NCI-H146 treated with DMSO at 0.1 percent for 48 hours (cell line): ENCODE data around the gene MAP3K8.
"Not testable (repeated sequence)": the region's sequence is repeated elsewhere in the genome, so short reads cannot be mapped to it uniquely, and the experiment has no call there.

ENCODE experiments used
- DNase-seq: peaks from one replicate; lab custom pipeline; 2025; ENCODE audit not compliant: unreplicated experiment; lab: John Stamatoyannopoulos, UW

MAP3K8 gene

DNA sequence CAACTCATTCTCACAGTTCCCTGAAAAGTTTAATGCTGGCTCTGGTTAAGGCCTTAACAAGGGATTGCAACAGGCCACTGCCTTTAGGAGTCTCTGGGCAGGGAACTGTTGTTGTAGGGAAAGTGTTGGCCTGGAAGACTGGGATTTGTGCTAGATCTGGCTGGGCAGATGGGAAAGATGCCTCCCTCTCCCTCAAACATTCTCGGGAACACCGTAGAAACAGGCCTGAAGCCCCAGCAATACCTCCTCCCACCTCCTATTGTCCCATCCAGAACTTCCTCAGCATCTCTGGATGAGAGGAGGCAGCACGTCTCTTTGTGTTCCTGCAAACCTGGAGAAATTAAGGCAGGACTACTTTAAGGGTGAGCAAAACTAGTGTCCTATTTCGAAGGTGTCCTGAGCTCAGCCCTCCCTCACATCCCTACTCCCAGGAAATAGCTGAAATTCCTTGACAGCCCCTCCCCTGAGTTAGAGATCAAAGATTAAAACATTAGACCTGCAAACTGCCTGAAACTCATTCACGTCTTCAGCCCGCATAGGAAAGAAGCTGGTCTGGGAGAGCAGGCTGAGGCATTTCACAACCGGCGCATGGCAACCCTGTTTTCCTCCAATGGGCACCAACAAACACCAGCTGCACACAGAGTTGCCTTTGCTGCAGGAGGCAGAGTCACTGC, 10.9 kb upstream of the MAP3K8 start:
- no peak for DNase-seq

DNA sequence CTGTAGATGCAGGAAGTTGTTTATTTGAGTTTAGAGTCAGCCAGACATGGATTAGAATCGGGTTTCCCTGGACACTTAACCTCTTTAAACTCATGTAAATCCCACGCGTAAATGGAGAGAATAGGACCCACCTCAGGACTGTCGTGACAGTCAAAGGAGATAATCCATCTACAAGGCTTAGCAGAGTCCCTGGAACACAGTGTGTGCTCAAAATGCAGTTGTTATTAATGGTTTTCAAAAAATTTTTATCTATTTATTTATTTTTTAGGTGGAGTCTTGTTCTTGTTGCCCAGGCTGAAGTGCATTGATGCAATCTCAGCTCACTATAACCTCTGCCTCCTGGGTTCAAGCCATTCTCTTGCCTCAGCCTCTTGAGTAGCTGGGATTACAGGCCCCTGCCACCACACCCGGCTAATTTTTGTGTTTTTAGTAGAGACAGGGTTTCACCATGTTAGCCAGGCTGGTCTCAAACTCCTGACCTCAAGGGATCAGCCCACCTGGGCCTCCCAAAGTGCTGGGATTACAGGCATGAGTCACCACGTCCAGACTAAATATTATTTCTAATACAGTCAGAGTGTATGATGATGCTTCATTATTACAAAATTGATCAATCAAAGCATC, 10.2 kb upstream of the MAP3K8 start:
- DNase-seq: not testable (repeated sequence)

DNA sequence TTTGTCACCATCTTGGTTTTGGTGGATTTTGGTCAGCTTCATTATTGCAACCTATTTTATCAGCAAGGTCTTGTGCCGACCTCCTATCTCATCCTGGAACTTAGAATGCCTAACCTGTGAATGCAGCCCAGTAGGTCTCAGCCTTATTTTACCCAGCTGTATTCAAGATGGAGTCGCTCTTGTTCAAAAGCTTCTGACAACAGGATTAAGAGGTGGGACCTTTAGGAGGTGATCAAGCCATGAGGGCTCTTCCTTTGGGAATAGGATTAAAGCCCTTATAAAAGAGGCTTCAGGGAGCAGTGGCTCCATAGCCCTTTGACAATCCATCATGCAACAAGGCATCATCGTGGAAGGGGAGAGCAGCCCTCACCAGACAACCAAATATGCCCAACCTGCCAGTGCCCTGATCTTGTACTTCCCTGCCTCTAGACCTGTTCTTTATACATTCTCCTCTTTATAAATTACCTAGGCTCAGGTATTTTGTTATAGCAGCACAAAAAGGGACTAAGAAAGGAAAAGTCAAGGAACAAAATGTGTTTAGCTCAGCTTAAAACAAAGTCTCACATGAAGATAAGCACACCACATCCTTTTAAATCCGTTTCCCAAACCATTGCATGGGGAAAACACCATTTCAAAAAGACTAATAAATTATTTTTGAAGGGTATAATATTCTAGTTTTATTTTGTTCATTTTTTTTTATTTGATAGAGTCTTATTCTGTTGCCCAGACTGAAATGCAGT, 8.5 kb upstream of the MAP3K8 start:
- DNase-seq: no peak

DNA sequence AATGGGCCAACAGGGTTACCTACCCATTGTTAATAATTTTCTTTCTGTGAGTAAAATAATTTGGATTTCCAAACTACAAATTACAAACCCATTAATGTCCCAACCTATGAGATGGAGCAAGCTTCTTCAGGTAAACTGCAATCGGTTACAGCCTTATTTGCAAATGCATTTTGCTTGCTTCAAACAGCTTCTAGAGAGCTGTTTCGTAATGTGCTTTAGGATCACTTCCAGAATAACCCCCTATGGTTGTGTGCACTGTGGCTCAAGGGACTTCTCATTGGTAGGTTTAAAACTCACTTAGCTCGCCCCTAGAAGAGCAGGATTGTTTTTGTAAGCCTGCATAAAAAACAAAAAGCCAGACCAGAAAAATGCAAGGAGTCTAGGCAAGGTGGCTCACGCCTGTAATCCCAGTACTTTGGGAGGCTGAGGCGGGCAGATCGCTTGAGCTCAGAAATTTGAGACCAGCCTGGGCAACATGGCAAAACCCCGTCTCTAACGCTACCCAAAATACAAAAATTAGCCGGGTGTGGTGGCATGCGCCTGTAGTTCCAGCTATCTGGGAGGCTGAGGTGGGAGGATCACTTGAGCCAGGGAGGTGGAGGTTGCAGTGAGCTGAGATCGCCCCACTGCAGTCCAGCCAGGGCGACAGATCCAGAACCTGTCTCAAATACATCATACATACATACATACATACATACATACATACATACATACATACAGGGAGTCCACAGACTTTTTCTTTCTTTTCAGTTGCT, 3.3 kb upstream of the MAP3K8 start:
- no peak for DNase-seq

DNA sequence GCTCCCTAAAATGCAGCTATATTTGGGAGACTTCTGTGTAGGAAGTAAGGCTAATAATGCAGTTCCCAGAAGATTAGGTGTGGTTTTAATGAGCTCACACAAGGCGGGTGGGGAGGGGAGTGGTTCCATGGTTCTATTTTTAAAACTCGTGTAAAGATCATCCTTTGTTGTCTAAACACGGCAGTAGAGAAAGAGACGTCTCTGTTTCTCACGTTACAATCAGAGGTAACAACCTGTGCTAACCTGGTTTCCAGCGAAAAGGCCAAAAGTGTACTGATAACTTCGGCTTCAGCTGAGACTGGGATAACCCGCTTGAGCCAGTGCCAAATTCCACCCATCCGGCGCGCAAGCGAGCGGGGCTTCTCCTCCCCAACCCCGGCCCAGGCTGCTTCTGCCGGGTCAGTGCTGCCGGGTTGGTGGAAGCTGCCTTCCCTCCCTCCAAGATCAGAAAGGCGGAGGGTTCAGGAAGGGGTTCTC, 2.5 kb upstream of the MAP3K8 start:
- DNase-seq: no peak

DNA sequence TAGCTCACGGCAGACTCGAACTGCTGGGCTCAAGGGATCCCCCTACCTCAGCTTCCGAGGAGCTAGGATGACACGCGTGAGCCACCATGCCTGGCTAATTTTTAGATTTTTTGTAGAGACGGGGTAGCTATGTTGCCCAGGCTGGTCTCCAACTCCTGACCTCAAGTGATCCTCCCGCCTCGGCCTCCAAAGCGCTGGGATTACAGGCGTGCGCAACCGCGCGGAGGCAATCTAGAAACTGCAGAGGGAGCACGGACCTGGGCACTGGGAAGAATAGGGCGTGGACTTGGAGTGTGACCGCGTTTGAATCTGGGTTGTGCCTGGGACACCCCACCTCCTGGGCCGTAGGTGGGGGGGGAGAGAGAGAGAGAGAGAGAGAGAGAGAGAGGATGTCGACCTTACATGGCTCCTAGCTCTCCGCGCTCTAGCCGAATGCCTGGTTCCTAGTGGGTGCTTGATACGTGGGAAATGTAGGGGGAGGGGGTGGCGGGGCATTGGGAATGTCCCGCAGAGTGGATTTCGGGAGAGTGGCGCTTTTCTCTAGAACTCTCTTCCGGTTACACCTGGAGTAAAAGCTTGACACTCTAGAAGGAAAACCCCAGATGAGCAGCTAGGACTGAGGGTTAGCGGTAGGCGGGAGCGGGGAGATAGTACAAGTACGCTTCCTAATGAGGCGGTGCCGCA, 1.2 kb upstream of the MAP3K8 start:
- no peak for DNase-seq

DNA sequence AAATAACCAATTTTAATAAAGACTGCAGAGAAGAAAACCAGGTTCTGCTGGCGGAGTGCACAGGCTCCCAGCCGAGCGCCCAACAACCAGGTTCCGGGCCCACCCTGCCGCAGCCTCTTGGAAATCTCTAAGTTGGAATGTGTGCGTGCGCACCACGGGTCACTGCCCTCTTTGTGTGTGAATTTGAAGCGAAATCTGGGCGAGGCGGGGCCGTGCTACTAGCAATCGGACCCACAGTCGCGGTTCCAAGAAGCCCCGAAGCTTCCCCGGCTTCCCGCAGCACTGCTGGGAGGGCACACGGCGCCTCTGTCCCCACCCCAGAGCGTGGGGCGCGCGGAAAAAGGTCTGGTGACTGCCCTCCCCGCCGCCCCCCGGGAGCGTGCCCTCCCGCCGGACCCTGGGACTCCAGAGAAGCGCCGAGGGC, 666 bp upstream of the MAP3K8 start:
- no peak for DNase-seq

DNA sequence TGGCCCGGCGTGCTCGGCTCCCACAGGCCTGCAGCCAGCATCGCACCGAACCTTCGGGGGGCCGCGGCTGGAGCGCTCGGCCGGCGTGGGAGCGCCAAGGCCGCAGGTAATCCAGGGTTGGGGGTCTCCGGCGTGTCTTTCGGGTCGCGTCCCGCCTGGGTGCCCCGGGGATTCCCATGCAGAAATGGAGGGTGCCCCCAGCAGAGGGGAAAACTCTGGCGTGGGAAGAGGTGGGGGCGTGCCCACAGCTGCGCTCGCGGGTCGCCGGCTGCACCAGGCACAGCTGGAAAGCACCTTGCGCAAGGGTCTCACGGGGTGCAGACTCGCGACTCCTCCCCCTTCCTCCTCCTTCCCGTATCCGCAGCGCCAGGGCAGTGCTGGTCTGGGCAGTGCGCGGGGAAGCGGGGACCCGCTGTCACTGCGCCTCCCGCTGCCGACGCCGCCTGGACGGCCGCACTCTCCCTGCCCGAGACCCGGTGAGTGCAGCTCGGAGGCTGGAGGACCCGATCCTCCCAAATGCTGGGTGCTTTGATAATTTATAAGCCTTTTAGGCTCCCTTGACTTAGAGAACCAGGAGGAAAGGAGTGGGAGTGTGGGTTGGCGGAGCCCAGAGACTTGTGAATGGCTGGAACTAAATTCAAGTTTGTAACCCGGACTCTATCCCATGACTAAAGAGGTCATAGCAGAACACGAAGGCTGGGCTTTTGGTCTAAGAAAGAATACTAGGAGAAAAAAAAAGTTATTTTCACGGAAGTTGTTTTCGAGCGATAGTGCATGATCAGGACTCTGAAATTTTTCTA, 489 bp downstream of the MAP3K8 start:
- no peak for DNase-seq

DNA sequence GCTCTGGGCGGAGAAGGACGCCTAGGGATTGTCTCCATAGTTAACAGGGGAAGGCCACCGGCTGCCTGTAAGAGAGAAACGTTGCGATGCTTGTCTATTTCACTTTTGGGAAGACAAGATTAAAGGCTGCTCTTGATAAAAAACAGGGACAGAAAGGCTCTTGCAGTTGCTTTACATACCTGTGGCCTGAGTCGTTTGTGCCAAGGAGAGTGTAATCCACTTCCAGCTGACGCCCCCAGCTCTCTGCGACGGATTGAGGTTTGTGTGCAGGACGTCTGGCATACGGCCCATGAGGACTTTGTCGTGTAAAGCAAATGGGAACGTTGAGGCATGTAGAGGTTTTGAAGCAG, 1.1 kb downstream of the MAP3K8 start:
- no peak for DNase-seq

DNA sequence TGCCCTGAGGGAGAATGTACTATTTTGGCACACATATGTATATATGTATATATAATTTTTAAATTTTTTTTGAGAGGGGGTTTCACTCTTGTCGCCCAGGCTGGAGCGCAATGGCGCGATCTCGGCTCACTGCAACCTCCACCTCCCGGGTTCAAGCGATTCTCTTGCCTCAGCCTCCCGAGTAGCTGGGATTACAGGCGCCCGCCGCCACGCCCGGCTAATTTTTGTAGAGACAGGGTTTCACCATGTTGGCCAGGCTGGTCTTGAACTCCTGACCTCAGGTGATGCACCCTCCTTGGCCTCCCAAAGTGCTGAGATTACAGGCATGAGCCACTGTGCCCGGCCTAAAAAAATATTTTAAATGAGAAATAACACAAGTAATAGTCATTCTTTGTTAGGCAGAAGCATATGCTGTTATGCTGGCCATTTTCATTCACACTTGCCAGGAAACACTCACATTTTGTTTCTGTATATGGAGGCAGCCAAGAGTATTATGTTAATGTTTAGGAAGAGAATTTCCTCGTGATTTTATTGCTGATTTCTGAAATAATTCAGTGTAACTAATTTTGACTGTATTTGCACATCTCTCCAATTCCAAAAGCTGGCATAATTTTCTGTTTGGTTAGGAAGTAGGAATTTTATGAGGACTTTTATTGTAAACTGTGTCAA, 1.6 kb downstream of the MAP3K8 start:
- DNase-seq: not testable (repeated sequence)

DNA sequence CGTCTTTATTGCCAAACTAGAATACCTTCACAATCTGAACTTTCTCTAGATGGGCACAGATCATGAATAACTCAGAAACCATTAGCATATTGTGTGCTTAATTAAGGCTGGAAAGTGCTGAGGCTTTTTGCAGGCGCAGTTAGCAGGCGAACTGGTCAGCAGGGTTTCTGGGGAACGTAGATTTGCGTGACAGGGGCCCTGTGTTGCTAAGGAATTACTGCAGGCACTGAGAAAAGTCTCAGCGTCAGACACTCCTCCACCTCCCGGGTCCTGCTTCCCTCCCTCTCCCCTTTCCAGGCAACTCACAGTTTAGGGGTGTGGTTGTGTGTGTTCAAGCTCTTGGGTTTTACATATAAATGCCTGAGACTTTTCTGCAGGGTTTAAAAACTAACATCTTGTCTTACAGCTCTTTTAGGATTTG, 2.2 kb downstream of the MAP3K8 start:
- DNase-seq: no peak

DNA sequence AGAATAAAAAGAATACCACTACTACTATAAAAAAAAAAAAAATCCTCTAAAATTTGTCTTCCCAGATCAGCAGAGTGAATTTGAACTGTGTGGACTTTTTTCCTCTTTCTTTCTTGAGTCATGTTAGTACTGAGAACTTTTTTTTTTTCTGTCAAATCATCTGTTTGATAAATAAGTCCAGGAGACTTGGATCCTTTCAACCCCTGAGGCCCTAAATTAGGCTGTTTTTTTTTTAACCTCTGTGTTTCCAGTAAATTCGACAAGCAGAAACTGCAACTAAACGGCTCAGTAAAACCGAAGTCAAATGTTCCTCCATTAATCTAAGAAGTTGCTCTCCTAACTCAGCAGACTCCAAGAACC, 2.7 kb downstream of the MAP3K8 start:
- no peak for DNase-seq

DNA sequence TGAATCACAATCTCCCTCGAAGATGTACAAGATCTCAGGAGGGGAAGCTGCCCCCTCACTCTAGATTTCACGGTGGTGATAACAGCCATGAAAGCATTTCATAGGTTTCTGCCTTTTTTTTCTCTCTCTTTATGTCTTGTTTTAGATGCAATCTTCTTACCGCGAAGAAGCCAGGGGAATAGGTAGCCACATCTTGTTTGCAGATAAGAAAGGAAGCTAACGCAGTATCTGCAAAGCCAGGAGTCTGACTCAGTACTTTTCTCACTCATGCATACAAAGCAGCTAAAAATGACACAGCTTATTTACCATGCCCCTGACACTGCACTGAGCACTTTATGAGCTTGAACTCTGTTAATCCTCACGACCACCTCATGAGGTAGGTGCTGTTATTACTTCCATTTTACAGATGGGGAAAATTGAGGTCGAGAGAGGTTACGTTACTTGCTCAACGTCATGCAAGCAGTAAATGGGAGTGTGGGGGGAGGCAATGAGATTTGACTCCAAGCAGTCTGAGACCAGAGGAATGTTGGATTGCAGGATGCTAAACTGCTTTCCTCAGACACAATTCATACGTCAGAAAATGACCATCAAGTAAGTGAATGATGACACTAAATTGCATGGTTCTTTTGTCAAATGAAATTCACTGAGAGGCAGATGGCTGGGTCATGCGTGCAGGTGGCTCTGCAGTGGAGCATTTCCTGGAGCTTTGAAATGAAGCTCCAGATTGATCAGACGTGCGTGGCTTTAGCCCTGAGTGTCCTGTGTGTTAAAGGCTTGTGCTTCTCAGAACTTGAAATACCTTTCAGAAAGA, 3.3 kb downstream of the MAP3K8 start:
- DNase-seq: no peak

DNA sequence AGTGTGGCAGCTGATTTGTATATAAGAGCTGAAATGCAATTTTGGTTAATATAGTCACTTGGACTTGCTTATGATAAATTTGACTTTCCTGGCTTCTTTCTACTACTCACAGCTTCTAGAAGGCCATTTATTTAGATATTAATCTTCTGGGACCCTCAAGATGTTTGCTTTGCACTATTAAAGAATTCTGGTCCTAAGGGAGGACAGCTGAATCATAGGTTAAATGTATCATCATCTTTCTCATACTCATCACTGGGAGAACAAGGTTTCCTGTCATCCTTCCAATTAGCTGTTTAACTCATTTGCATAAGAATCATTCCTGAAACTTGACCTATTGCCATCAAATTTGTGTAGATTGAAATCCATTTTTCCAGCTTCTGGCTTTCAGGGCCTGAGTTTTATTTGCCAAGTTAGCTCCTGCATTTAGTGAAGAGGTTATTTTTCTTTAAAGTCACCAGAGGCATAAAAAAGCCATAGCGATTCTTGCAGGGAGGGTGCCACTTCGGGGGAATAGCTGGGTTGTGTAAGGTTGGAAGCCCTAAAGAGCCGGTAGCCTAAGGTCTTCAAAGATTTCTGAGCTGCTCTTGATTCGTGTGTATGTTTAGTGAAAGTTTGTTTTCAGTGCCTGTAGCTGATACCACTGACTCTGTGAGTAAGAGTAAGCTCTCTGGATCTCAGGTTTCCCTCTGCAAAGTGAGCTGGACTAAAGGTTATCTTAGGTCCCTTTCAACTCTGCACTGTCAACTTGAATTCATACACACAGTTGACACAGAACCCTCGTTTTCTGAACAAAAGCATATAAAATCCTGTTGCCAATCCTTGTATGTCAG, 4.3 kb downstream of the MAP3K8 start:
- no peak for DNase-seq

DNA sequence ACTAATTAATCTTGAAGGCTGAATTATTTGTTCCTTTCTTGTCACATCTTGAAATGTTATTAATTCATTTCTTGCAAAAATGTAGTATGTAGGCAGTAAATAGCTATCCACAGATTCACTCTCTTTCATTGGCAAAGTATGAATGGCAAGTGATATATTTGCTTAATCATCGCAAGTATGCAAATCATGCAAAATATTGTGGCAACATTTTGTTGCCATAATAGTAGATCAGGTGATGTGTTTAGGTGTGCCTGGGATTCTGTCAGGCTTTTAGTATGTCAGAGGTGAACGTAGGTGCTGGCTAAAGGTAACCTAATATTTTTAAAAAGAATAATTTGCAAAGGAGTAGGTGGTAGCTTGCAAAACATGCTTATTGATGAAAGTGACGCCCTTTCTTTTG, 5.9 kb downstream of the MAP3K8 start:
- DNase-seq: no peak

DNA sequence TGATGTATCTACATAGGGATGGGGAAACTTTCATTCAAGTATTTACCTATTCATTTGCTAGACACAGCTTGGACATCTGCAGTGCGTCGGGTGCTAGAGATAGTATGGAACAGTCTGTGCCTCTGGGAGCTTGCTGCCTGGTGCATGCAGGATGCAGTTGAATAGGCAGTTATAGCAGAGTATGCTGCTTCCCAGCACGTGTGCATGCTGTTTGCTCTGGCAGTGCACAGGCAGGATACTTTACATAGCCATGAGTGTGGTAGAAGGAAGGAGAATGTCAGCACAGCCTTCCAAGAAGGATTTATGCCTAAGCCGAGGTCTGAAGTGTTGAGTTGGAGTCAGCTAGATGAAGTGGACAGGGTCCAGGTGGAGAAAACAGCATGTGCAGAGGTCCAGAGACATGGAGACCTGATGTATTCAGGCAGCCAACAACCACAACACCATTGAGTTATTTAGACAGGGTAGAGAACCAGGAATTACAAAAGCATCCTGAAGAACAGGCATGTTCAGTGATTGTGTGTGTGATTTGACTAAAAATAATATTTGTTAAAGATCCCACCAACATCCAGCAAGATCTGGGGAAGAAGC, 8.1 kb downstream of the MAP3K8 start:
- DNase-seq: no peak

DNA sequence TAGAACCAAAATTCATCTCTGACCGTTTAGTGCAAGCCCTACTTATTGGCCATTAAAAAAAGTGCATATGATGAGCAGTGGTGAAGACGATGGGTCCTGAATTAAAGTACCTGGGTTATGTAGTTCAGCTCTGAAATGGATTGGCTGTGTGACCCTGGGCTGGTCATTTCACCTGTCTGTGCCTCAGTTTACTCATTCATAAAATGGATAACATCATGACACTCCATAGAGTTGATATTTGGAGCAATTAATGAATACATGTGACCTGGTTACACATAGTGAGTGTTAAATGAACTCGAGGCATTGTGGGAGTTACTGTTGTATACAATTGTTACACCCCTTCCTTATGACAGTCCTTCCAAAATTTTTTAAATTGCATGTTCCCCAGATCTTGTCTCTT, 9.1 kb downstream of the MAP3K8 start:
- no peak for DNase-seq

DNA sequence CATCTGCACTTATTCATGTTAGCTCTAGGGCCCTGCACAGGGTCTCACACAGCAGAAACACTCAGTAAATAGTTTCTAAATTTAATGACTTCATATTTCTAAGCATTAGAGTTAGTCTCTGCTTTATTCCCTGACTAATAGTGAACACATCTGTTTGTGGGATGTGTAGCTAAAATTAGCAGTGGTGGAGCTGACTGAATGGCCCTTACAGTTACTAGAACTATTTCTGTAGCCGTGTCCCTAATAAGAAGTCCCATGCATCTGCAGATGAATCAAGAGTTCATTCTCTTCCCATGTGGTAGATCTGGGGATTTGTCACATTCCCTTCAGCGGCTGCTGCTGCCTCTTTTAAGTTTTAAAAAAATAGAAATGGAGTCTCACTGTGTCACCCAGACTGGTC, 11.7 kb downstream of the MAP3K8 start:
- no peak for DNase-seq
